ENCODE results near the gene KRT13.

Gene KRT13

DNA sequence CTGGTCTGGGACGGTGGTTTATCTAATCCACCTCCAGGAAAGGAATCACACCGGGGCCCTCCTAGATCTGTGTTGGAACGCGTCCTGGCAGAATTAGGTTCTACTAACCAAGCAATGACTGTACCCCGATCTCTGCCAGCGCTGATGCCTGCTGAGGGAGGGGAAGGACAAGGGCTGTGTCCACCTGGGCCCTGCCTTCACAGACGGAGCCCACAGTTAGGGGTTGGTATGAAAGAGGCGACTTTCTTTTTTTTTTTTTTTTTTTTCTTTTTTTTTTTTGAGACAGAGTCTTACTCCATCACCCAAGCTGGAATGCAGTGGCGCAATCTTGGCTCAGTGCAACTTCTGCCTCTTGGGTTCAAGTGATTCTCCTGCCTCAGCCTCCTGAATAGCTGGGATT is 32.6 kb upstream of the KRT13 start:
- TF ChIP-seq, protein P1, sequence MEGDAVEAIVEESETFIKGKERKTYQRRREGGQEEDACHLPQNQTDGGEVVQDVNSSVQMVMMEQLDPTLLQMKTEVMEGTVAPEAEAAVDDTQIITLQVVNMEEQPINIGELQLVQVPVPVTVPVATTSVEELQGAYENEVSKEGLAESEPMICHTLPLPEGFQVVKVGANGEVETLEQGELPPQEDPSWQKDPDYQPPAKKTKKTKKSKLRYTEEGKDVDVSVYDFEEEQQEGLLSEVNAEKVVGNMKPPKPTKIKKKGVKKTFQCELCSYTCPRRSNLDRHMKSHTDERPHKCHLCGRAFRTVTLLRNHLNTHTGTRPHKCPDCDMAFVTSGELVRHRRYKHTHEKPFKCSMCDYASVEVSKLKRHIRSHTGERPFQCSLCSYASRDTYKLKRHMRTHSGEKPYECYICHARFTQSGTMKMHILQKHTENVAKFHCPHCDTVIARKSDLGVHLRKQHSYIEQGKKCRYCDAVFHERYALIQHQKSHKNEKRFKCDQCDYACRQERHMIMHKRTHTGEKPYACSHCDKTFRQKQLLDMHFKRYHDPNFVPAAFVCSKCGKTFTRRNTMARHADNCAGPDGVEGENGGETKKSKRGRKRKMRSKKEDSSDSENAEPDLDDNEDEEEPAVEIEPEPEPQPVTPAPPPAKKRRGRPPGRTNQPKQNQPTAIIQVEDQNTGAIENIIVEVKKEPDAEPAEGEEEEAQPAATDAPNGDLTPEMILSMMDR (IDR thresholded peaks at IDR 0.05; ENCODE audit: low read depth, low read length, missing control alignments): no peak

DNA sequence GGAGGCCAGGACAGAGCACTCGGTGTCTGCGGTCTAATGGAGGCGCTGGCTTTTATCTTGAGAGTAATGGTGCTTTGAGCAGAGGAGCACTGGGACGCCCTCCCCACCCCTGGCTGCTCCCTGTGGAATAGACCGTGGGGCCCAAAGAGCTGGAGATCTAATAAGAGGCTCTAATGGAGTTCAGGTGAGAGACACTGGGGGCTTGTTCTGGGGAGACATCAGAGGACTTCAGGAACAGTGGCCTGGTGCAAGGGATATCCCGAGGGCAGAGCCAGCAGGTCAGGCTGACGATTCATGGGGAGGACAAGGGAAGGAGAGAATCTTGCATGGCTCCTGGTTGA is 32.2 kb upstream of the KRT13 start:
- no peak for DNase-seq (ENCODE audit: extremely low read depth, low read depth)
- TF ChIP-seq, protein P1 (IDR thresholded peaks at IDR 0.05; ENCODE audit: low read depth, low read length, missing control alignments): no peak
- H3K4me3 ChIP-seq (replicated peaks; ENCODE audit: low read depth, low read length): no peak overlapping the region

More for the DNA sequence above, 32.6 kb upstream of the KRT13 start:
- H3K4me3 ChIP-seq (replicated peaks; ENCODE audit: low read depth, low read length): no peak overlapping the region
- DNase-seq (ENCODE audit: extremely low read depth, low read depth): no peak

DNA sequence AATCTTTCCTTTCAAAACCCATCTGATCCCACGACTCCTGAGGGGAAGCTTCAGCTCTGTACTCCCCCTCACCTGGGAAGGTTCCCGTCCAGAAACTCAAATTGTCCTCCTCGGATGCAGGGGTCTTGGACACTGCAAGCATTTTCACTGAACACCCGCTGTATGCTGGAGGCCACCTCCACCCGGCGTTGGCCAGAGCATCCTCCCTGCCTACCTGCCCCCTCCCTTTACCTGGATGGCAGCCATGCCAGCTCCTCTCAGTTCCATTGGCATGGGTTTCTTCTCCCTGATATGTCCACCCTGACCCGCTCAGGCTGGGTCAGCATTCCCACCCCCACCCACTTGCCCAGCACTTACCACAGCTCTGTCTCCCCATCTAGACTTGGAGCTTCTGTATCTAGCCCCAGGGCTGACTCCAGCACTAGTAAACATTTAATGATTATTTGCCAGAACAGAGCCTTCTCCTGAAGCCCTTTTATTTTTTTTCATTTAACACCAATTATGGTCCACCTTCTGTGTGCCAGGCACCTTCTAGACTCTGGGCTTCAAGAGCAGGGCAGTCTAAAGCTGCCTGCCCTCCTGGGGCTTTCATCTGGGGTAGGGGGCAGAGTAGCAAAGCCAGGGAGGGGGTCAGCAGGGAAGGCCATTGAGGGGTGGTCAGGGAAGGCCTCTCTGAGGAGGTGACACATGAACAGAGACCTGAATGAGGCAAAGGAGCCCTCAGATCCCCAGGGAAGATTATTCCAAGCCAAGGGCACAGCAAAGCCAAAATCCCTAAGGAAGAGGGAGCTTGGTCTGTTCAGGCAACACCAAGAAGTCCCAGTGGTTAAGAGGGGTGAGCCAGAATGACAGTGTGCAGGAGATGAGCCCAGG is 31.6 kb upstream of the KRT13 start:
- no peak overlapping the region for H3K4me3 ChIP-seq (replicated peaks; ENCODE audit: low read depth, low read length)
- TF ChIP-seq, protein P1 (IDR thresholded peaks at IDR 0.05; ENCODE audit: low read depth, low read length, missing control alignments): no peak
- no peak for DNase-seq (ENCODE audit: extremely low read depth, low read depth)

DNA sequence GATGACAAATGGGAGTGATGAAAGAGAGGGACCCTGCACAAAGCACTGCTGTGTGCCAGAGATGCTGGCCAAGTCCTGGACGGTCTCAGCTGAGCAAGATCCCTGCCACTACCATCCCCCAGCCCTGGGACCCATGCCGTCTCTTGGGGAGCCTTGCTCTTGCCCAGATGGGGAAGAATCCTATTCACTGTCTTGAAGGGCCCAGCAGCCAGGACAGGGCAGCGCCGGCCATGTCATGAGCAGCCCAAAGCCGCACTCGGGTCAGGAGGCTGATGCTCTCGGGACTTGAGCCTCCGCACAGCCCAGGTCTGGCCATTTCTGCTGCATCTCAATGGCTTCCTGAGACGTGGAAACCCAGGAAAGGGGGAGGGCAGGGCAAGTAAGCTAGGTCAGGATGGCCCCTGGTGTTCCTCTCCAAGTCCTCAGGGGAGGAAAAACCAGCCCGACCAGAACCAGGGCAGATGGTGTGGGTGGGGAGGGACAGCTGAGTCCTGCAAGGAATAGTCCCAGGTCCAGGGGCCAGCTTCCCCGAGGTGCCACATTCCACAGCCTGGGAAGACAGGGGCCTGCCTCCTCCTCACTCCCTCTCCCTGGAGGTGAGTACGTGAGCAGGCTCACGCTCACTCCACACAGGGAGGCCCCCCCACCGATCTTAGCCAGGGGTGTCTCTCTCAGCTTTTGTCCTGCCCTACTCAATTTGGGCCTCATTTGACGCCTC is 30.5 kb upstream of the KRT13 start:
- no peak for DNase-seq (ENCODE audit: extremely low read depth, low read depth)
- TF ChIP-seq, protein P1 (IDR thresholded peaks at IDR 0.05; ENCODE audit: low read depth, low read length, missing control alignments): no peak
- H3K4me3 ChIP-seq (replicated peaks; ENCODE audit: low read depth, low read length): no peak overlapping the region

DNA sequence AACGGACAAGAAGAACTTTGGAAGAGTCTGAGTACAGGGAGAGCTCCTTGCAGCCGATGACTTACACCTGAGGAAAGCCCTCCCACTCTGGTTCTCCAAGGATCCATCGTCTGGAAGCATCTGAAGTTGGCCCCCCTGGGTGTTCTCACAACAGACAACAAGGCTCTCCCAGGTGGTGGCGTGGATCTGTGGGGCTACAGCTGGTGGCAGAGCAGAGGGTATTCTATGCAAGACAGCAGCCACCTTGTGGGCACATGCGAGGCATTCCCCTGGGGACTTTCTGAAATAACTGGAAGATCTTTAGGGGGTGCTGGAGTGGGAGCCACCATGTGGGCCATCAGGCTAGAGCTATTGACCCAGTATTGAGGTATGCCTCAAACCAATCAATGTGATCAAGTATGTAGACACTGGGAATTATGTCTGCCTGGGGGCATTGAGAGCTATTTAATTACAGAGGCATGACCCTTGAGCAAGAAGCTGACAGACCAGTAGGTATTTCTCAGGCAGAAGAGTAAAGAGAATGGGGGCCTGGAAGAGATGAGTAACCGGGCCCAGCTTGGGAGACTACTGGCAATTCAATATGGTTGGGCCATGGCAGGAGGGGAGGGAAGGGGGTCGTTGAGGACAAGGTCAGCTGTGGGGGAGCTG is 29.6 kb upstream of the KRT13 start:
- H3K4me3 ChIP-seq (replicated peaks; ENCODE audit: low read depth, low read length): no peak overlapping the region
- TF ChIP-seq, protein P1 (IDR thresholded peaks at IDR 0.05; ENCODE audit: low read depth, low read length, missing control alignments): no peak
- DNase-seq (ENCODE audit: extremely low read depth, low read depth): no peak

DNA sequence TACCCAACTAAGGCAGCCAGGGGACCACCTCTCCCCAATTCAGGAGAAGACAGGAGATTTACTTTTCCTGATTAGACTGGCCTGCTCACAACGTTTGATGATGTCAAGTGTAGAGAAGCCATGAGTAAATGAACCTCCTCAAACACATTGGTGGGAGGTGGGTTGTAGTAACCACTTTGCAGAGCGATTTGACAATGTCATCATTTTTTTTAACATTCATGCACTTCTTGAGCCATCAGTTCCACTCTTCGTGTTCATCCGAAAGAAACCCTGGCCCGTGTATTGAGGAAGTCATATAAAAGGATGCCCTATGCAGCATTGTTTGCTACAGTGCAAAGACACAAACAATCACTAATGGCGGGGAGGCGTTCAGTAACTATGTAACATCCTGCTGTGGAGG is 28.2 kb upstream of the KRT13 start:
- DNase-seq (ENCODE audit: extremely low read depth, low read depth): no peak
- TF ChIP-seq, protein P1 (IDR thresholded peaks at IDR 0.05; ENCODE audit: low read depth, low read length, missing control alignments): no peak
- H3K4me3 ChIP-seq (replicated peaks; ENCODE audit: low read depth, low read length): no peak overlapping the region

All from HFF-Myc (cell line).